ENCODE data around the gene NUTM2E.
"Not testable (repeated sequence)": the region's sequence is repeated elsewhere in the genome, so short reads cannot be mapped to it uniquely, and the experiment has no call there.

NUTM2E gene

GRCh38 chr10:79826496-79827215 is at the start of gene NUTM2E:
NUTM2E (plus strand) TSS chr10:79826739; CDS start chr10:79841741, 15,002 bp downstream.
- peak; percentile 50 for DNase-seq (ENCODE audit: low spot score)

GRCh38 chr10:79777997-79778396 is 48.5 kb upstream of the NUTM2E start:
- DNase-seq (ENCODE audit: low spot score) = not testable (repeated sequence)

- DNase-seq (ENCODE audit: low spot score) = peak; percentile 50
Observed at GRCh38 chr10:79779310-79779938, 47.1 kb upstream of the NUTM2E start.

- not testable (repeated sequence) for DNase-seq (ENCODE audit: low spot score)
Observed at GRCh38 chr10:79779992-79780391, 46.5 kb upstream of the NUTM2E start.

GRCh38 chr10:79781584-79781983 is 45.0 kb upstream of the NUTM2E start:
- not testable (repeated sequence) for DNase-seq (ENCODE audit: low spot score)

- DNase-seq (ENCODE audit: low spot score) = not testable (repeated sequence)
Observed at GRCh38 chr10:79787455-79787952, 39.0 kb upstream of the NUTM2E start.

- not testable (repeated sequence) for DNase-seq (ENCODE audit: low spot score)
Observed at GRCh38 chr10:79789351-79789750, 37.2 kb upstream of the NUTM2E start.

- DNase-seq (ENCODE audit: low spot score) = not testable (repeated sequence)
Observed at GRCh38 chr10:79791906-79792517, 34.5 kb upstream of the NUTM2E start.

GRCh38 chr10:79799337-79799736 is 27.2 kb upstream of the NUTM2E start:
- DNase-seq (ENCODE audit: low spot score) = not testable (repeated sequence)

- not testable (repeated sequence) for DNase-seq (ENCODE audit: low spot score)
Observed at GRCh38 chr10:79805857-79806256, 20.7 kb upstream of the NUTM2E start.

- DNase-seq (ENCODE audit: low spot score) = not testable (repeated sequence)
Observed at GRCh38 chr10:79811895-79812294, 14.6 kb upstream of the NUTM2E start.

GRCh38 chr10:79816290-79816689 is 10.2 kb upstream of the NUTM2E start:
- DNase-seq (ENCODE audit: low spot score) = not testable (repeated sequence)

- DNase-seq (ENCODE audit: low spot score) = peak; percentile 8
Observed at GRCh38 chr10:79823387-79823786, 3.2 kb upstream of the NUTM2E start.

- not testable (repeated sequence) for DNase-seq (ENCODE audit: low spot score)
Observed at GRCh38 chr10:79825587-79826011, 940 bp upstream of the NUTM2E start.

GRCh38 chr10:79826131-79826495 is 426 bp upstream of the NUTM2E start:
- DNase-seq (ENCODE audit: low spot score) = not testable (repeated sequence)

- DNase-seq (ENCODE audit: low spot score) = not testable (repeated sequence)
Observed at GRCh38 chr10:79833833-79834232, 7.3 kb downstream of the NUTM2E start.

- DNase-seq (ENCODE audit: low spot score) = not testable (repeated sequence)
Observed at GRCh38 chr10:79835891-79836290, 9.4 kb downstream of the NUTM2E start.

- DNase-seq (ENCODE audit: low spot score) = not testable (repeated sequence)
Observed at GRCh38 chr10:79836891-79837290, 10.4 kb downstream of the NUTM2E start.

GRCh38 chr10:79838441-79838840 is 11.9 kb downstream of the NUTM2E start:
- not testable (repeated sequence) for DNase-seq (ENCODE audit: low spot score)

- not testable (repeated sequence) for DNase-seq (ENCODE audit: low spot score)
Observed at GRCh38 chr10:79853191-79853854, 26.8 kb downstream of the NUTM2E start.

- not testable (repeated sequence) for DNase-seq (ENCODE audit: low spot score)
Observed at GRCh38 chr10:79862269-79862668, 35.7 kb downstream of the NUTM2E start.

- DNase-seq (ENCODE audit: low spot score) = not testable (repeated sequence)
Observed at GRCh38 chr10:79862803-79863202, 36.3 kb downstream of the NUTM2E start.

Measured in CD4-positive, alpha-beta T cell treated with Interleukin-6 at 100 ng/mL for 8 hours (primary cell).